Fibroblast of villous mesenchyme (primary cell): Measurements from ENCODE around the gene LANCL3. TPM values are rescaled to one million over a fixed set of nuclear protein-coding genes. Genes with fewer than 3 reads are reported as not detected.
"Not testable (repeated sequence)": the region's sequence is repeated elsewhere in the genome, so short reads cannot be mapped to it uniquely, and the experiment has no call there.

Source experiments
- DNase-seq: peaks from one replicate; pipeline ENCODE4 v3.0.0-alpha.2; 2010; ENCODE audit warnings: low read depth
- H3K4me3 ChIP-seq: 2 replicates; pipeline ENCODE4 v1.5.1; 2011; ENCODE audit warnings: low read depth, mild to moderate bottlenecking, low read length
- CTCF ChIP-seq: IDR thresholded peaks from 2 replicates; pipeline ENCODE4 v1.5.1; 2012; ENCODE audit warnings: low read depth, mild to moderate bottlenecking, low read length; ENCODE audit not compliant: insufficient read depth
- total RNA-seq: library from RNA; depleted of rRNA; stranded (reverse); fragments of >200 nt; gene quantifications from 2 replicates; pipeline ENCODE4 v1.2.3, GENCODE V29; 2012

Gene LANCL3
- total RNA-seq, 1 donor, result 0.43 TPM

DNA sequence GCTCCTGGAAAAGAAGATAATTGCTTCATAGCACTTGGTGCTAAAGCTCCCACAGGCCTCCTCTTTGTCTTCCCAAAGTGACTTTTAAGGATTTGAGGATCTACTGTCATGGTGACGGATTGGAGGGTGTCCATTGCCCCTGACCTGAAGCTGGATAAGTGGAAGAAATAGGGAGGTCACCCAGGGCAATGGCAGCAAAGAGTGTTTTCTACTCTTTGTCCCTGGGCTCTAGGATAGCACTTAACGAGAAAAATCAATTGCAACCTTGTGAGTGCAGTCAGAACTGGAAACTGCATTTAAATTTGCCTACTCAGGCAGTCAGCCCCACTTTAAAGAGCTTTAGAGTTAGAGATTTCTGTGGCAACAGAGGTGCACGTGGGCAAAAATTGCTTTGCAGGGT, 70.4 kb downstream of the LANCL3 start:
- DNase-seq, result no peak
- H3K4me3 ChIP-seq, result no peak overlapping the region
- no peak for TF ChIP-seq CTCF

- no peak for TF ChIP-seq CTCF
- DNase-seq, result no peak
These were observed 73.2 kb downstream of the LANCL3 start for GRCh38 chrX:37644381-37645305.

DNA sequence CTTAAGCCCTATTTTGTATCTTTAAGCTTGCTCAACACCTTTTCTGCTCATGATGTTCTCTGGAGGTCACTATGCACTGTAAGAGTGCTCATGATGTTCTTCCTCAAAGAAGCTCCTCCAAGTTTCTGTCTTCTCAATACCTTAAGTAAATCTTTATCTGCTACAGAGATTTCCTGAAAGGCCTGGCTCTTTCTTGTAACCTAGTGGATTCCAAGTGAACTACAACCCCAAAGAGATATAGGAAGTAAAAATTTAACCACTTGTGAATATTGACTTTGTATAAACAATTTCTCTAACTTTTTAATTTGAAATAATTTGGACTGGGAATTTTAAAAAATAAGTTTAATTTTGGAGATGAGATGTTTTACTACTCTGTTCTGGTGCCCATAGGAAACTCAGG, 74.8 kb downstream of the LANCL3 start:
- peak; percentile 12 for TF ChIP-seq CTCF
- H3K4me3 ChIP-seq, result no peak overlapping the region
- no peak for DNase-seq

More at GRCh38 chrX:37644381-37645305, 73.2 kb downstream of the LANCL3 start:
- H3K4me3 ChIP-seq, result no peak overlapping the region

DNA sequence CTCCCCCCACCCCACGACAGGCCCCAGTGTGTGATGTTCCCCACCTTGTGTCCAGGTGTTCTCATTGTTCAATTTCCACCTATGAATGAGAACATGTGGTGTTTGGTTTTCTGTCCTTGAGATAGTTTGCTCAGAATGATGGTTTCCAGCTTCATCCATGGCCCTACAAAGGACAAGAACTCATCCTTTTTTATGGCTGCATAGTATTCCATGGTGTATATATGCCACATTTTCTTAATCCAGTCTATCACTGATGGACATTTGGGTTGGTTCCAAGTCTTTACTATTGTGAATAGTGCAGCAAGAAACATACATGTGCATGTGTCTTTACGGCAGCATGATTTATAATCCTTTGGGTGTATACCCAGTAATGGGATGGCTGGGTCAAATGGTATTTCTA, 79.4 kb downstream of the LANCL3 start:
- DNase-seq, H3K4me3 ChIP-seq: not testable (repeated sequence)

GRCh38 chrX:37651921-37652452, 80.5 kb downstream of the LANCL3 start:
- no peak for TF ChIP-seq CTCF
- no peak overlapping the region for H3K4me3 ChIP-seq
- DNase-seq, result no peak

DNA sequence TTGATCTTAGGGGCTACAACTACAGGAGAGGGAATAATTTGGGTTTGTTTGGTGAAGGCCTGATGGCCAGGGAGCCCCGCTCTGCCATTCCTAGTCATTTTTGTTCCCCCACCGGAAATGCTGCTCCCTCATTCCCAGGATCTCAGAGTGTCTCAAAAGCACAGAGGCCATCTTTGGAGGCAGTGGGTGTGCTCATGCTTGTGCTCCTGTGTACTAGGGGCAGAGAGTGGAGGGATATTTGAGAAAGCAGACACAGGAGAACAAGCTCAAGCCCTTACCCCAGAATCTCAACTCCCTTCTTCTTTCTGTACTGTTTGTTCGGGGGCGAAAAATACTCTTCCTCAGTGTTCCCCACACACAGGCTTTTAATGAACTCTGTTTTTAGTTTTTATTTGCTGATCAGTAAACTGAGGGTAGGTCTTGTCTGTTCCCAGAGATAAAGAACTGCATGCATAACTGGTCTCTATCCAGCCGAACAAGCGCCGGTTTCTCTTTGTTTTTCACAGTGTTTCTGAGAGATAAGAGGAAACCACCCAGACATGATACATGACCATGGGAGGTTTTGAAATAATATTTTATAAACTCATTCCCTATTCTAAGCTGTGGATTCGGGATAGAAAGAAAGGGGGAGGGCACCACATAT, 81.2 kb downstream of the LANCL3 start:
- no peak overlapping the region for H3K4me3 ChIP-seq
- no peak for DNase-seq
- no peak for TF ChIP-seq CTCF

DNA sequence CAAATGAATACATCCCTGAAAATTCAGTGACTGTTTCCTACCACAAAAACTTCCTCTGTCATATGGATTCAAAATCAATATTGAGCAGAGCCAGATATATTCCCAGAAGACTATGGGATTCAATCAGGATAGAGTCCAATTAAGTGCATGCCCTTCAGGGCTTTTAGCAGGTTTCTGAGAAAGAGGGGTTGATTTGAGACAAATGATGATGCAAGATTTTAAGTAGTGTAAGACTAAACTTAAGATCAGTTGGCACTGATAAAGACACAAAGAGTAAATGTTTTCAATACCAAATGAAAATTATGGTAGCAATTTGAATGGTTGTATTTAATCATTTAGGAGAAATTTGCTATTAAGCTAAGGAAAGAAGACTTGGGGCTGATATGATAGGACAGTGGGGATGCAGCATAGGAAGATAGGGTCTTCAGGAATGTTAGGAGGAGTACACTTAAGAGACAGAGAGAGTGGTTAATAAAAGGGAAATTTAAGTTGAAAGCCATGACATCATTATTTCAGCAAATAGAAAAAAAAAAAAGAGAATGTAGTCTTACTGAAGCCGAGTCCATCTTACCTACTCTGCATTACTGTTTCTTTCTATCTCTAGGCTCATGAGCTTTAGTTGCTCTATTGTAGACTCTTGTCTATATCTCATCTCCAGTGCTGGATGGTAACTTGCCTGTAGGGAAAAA, 82.1 kb downstream of the LANCL3 start:
- DNase-seq, result no peak
- TF ChIP-seq CTCF, result no peak
- no peak overlapping the region for H3K4me3 ChIP-seq
